AG04450 (cell line): ENCODE data around the gene PSKH1. TPM values are rescaled to one million over a fixed set of nuclear protein-coding genes. Genes with fewer than 3 reads are reported as not detected.
A peak's percentile ranks its signal among the peaks of the same experiment; 100 is the strongest.
"Not testable (repeated sequence)": the region's sequence is repeated elsewhere in the genome, so short reads cannot be mapped to it uniquely, and the experiment has no call there.

ENCODE experiments used
- CTCF ChIA-PET: fragments of 300-600, 350-600 bp; formaldehyde crosslinking; extraction: SDS; loops from one replicate; lab custom pipeline; 2022; ENCODE audit warnings: antibody characterized with exemption, inconsistent platforms; lab: Charles Lee
- POLR2A ChIA-PET: fragments of 350-600 bp; formaldehyde crosslinking; extraction: SDS; loops from one replicate; lab custom pipeline; 2021; ENCODE audit warnings: antibody characterized with exemption, inconsistent platforms; lab: Yijun Ruan, JAX
- DNase-seq: peaks from one replicate; pipeline ENCODE4 v3.0.0-alpha.2; 2011; ENCODE audit warnings: low read depth, low spot score
- H3K27ac ChIP-seq: one replicate; pipeline ENCODE4 v1.5.1; 2012; ENCODE audit warnings: low read depth, low read length, control low read depth
- H3K27me3 ChIP-seq: one replicate; pipeline ENCODE4 v1.6.0; 2012; ENCODE audit warnings: low read length; ENCODE audit not compliant: control insufficient read depth, insufficient read depth
- H3K4me3 ChIP-seq: 2 replicates; pipeline ENCODE4 v1.5.1; 2011; ENCODE audit warnings: mild to moderate bottlenecking, low read depth, low read length, control low read depth
- H3K9me3 ChIP-seq: 2 replicates; pipeline ENCODE4 v1.5.1; 2012; ENCODE audit warnings: low read length; ENCODE audit not compliant: control insufficient read depth, insufficient read depth
- polyA plus RNA-seq: library from polyadenylated mRNA; depleted of rRNA; stranded (reverse); fragments of >200 nt; gene quantifications from 2 replicates; pipeline ENCODE4 v1.2.3, GENCODE V29; 2011
- TF ChIP-seq, protein P1 (sequence below): IDR thresholded peaks from 2 replicates; pipeline ENCODE4 v1.5.1; 2011; ENCODE audit warnings: low read depth, low read length, control low read depth, inconsistent platforms

PSKH1 gene
- polyA plus RNA-seq, 1 experiment, result 18.2 TPM

DNA sequence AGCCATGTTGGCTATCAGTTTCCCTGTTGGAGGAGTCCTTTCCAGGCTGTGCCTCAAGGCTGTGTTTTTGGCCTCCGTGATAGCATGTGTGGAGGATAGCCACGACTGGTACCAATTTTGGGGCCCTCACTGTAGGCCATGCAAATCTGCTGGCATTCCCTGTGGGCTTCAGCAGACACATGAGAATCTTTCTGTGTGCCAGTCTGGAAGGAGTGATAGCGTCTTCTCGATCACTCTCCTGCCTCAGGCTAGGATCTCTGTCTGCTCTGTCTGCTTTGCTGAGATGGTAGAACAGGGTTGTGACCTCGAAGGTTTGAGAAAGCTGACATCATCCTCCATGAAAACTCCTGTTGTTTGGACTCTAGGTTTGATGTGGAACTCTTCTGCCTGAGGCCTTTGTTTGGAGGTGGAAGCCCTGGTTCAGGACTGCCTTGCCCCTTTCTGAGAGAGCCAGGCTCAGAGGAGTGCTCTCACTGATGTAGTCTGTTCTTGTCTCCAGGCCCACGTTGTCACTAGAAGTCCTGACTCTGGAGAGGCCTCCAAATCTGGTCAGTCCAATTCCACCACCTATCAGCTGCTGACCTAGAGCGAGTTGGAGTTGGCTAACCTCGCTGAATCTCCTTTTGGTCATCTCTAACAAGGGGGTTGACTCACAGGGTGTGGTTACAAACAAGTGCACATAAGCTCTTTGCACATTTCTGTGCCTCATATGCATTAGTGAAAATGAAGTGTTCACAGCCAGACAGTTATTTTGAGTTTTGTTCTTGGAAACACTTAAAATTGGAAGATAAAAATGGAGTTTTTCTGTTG is 32.3 kb upstream of the PSKH1 start:
- ChIA-PET POLR2A (interaction anchor here (1.8 kb wide), 1 partner anchor 14 kb away, joined by 9 read pairs; the partner anchor contains the start of genes CENPT and NUTF2), CTCF (interaction anchor here (0.8 to 1.7 kb wide), 3 partner anchors 23 to 45 kb away, joined by 3 to 7 read pairs (median 4); partner anchors contain the start of gene NRN1L)
- no peaks in the 10 kb centered on the region for H3K27me3 ChIP-seq
- no peak overlapping the region for H3K4me3 ChIP-seq
- TF ChIP-seq, protein P1, sequence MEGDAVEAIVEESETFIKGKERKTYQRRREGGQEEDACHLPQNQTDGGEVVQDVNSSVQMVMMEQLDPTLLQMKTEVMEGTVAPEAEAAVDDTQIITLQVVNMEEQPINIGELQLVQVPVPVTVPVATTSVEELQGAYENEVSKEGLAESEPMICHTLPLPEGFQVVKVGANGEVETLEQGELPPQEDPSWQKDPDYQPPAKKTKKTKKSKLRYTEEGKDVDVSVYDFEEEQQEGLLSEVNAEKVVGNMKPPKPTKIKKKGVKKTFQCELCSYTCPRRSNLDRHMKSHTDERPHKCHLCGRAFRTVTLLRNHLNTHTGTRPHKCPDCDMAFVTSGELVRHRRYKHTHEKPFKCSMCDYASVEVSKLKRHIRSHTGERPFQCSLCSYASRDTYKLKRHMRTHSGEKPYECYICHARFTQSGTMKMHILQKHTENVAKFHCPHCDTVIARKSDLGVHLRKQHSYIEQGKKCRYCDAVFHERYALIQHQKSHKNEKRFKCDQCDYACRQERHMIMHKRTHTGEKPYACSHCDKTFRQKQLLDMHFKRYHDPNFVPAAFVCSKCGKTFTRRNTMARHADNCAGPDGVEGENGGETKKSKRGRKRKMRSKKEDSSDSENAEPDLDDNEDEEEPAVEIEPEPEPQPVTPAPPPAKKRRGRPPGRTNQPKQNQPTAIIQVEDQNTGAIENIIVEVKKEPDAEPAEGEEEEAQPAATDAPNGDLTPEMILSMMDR, result no peak
- DNase-seq, result no peak
- no peaks in the 10 kb centered on the region for H3K9me3 ChIP-seq
- H3K27ac ChIP-seq, result peak overlapping the region; percentile 3

DNA sequence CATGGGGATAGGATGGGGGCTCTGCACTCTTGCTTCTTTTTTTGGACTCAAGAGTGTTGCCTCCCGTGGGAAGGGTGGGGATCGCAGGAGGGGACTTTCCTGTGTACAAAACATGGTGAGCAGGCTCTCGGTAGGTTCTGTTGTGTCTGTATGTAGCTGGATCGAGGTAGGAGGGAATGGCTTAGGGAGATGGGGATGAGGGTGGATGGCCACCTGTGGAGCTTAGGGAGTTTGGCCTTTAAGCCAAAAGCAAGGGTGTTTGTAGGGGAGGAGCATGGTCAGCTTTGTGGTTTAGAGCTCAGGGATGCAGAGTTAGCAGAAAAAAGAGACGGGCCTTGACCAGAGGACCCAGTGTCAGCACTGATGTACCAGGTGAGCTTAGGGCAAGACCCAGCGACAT is 31.2 kb upstream of the PSKH1 start:
- ChIA-PET POLR2A (no interaction called here), CTCF (interaction anchor here (1.7 kb wide), 1 partner anchor 46 kb away, joined by 7 read pairs; no protein-coding TSS in a partner anchor)
- Histone ChIP-seq H3K27ac (no peak overlapping the region), H3K9me3 (no peaks in the 10 kb centered on the region), H3K4me3 (no peak overlapping the region), H3K27me3 (no peaks in the 10 kb centered on the region)
- DNase-seq, result no peak
- TF ChIP-seq, protein P1, result no peak

DNA sequence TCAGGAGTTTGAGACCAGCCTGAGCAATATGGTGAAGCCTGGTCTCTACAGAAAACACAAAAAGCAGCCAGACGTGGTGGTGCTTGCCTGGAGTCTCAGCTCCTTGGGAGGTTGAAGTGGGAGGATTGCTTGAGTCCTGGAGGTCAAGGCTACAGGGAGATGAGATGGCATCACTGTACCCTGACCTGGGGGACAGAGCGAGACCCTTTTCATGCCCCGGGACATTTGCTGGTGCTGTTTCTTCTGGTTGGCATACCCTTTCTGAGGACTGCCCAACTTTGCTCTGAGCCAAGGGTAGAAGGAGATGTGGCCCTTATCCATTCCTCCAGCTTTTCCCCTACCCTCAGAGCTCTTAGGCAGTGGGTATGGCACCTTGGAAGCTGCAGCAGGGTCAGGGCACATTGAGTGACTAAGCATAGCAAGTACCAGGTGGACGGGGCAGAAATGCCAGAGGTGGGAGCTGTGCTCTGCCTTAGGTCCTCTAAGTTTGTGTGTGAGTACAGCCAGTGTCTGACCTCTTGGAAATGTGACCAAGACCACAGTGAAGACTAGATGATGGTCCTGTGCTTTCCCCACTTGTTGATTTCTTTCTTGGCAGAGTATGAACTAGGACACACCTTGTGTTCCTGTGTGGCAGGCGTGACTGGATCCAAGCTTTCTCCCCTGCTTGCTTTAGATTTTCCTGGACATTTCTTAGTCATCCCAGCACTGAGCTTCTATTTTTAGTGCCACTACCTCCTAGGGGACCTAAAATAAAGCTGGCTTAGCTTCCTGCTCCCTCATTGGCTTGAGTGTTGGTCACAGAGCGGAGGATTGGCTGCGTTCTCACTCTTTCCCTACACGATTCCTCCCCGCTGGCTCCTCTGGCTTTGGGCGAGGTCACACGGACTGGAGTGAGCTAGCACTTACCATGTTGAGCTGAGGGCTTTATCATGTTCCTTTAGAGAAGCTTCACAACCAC is 30.2 kb upstream of the PSKH1 start:
- no peaks in the 10 kb centered on the region for H3K27me3 ChIP-seq
- CTCF ChIA-PET, result interaction anchor here (1.0 to 1.7 kb wide), 3 partner anchors 46 to 342 kb away, joined by 3 to 7 read pairs (median 4); no protein-coding TSS in a partner anchor
- DNase-seq, result no peak
- peak overlapping the region; percentile 47 for H3K27ac ChIP-seq
- POLR2A ChIA-PET, result interaction anchor here (0.6 to 1.3 kb wide), 3 partner anchors 9 to 26 kb away, joined by 3 read pairs; no protein-coding TSS in a partner anchor
- H3K4me3 ChIP-seq, result no peak overlapping the region
- H3K9me3 ChIP-seq, result no peaks in the 10 kb centered on the region
- TF ChIP-seq, protein P1, result no peak

DNA sequence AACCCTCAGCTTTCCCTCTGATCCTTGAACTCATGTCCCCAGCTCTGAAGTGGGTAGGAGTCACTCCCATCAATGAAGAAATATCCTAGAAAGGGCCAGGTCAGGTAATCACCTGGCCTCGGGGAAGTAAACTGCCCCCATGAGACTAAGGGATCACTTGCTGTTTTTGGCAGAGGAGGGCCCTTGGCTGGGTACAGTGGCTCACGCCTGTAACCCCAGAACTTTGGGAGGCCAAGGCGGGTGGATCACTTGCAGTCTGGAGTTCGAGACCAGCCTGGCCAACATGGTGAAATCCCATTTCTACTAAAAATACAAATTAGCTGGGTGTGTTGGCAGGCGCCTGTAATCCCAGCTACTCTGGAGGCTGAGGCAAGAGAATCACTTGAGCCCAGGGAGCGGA is 29.0 kb upstream of the PSKH1 start:
- H3K27ac ChIP-seq, POLR2A ChIA-PET: not testable (repeated sequence)
- CTCF ChIA-PET, result interaction anchor here (1.0 kb wide), 1 partner anchor 343 kb away, joined by 3 read pairs; no protein-coding TSS in a partner anchor

DNA sequence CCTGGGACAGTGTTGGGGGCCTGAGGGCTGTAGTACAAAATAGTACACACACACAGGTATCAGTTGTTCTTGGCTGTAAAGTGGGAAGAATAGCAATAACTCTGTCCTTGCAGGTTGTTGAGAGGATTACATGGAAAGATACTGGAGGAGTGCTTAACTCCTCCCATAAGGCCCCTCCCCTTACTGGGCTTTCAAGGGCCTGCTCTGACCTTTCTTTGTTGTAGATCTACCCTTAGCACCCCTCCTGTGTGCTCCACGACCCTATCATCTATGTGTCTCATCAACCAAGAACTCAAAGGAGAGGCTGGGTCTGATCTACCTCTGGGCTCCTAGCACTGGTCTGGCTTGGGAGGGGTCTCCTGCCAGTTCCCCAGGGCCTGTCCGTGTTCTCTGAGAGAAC is 28.5 kb upstream of the PSKH1 start:
- DNase-seq, result no peak
- POLR2A ChIA-PET, result no interaction called here
- Histone ChIP-seq H3K4me3 (no peak overlapping the region), H3K9me3 (no peaks in the 10 kb centered on the region), H3K27me3 (no peaks in the 10 kb centered on the region), H3K27ac (no peak overlapping the region)
- CTCF ChIA-PET, result no interaction called here
- TF ChIP-seq, protein P1, result no peak

More for the DNA sequence above, 29.0 kb upstream of the PSKH1 start:
- not testable (repeated sequence) for H3K4me3 ChIP-seq, DNase-seq, H3K9me3 ChIP-seq, H3K27me3 ChIP-seq
